NCI-H1092 (cell line): ENCODE results near the gene CDK18.
"Not testable (repeated sequence)": the region's sequence is repeated elsewhere in the genome, so short reads cannot be mapped to it uniquely, and the experiment has no call there.

ENCODE experiments used
- DNase-seq: peaks from one replicate; lab custom pipeline; 2025; lab: John Stamatoyannopoulos, UW

The CDK18 gene

DNA sequence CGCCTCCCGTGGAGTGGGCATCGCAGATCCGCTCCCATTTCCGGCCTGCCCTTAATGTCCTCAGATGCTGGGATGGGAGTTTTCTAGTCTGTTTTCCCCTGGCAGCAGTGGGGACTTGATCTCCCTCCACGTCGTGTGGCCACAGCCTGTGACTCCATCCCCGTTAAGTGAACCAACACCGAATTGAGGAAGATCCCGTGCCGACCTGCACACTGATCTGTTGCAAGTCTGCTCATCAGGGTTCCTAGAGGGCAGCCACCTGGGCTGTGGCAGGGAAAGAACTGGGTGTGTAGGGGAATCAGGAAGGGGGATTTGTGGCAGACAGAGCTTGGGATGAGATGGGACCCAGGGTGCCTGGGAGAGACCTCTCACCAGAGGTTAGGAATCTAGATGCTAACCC is 23.3 kb upstream of the CDK18 start:
- no peak for DNase-seq

DNA sequence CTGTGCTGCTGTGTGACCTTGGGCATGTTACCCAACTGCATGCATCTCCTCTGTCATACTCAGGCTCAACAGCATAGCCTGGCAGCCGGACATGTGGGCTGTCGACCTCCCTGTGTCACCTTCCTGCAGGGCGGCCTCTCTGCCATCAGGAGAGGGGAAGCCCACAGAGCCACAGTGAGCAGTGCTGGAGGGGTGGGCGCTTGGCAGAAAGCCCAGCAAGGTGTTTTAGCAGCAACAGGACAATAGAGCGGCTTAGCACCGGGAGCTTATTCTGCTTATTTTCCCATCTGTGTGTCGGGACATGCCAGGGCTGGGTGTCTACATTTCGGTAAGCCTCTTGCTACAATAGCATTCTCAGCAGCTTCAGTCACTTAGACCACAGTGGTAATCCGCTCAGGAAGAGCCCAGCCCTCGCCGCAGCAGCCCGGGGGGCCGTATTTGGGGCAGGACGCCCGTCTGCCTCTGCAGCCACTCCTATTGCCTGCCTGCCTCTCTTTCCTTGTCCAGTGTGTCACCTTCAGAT is 22.8 kb upstream of the CDK18 start:
- DNase-seq, result no peak

DNA sequence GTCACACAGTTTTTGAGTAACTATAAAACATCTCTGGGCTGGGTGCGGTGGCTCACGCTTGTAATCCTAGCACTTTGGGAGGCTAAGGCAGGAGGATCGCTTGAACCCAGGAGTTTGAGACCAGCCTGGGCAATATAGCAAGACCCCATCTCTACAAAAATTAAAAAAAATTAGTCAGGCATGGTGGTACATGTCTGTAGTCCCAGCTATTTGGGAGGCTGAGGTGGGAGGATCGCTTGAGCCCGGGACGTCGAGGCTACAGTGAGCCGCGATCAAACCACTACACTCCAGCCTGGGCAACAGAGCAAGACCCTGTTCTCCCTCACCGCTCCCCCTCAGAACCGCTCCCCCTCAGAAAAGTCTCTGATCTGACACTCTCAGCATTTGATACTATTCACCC is 21.9 kb upstream of the CDK18 start:
- DNase-seq, result not testable (repeated sequence)

DNA sequence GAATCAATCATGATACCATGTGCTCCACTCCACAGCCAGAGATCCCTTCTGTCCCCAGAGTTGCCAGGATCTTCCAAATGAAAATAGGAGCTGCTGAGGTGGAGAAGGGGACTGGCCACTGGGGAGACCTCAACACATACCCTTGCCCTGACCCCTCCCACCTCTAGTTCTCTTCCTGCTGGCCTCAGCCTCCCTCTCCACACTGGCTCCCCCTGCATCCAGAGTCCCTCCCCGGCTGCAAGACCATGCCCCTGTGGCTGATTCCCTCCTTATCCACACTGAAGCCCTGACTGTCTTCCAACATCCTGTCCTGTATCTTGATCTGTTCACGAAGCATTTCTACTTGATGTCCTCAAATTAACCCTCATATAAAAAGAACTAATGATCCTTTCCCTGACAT is 21.1 kb upstream of the CDK18 start:
- no peak for DNase-seq

DNA sequence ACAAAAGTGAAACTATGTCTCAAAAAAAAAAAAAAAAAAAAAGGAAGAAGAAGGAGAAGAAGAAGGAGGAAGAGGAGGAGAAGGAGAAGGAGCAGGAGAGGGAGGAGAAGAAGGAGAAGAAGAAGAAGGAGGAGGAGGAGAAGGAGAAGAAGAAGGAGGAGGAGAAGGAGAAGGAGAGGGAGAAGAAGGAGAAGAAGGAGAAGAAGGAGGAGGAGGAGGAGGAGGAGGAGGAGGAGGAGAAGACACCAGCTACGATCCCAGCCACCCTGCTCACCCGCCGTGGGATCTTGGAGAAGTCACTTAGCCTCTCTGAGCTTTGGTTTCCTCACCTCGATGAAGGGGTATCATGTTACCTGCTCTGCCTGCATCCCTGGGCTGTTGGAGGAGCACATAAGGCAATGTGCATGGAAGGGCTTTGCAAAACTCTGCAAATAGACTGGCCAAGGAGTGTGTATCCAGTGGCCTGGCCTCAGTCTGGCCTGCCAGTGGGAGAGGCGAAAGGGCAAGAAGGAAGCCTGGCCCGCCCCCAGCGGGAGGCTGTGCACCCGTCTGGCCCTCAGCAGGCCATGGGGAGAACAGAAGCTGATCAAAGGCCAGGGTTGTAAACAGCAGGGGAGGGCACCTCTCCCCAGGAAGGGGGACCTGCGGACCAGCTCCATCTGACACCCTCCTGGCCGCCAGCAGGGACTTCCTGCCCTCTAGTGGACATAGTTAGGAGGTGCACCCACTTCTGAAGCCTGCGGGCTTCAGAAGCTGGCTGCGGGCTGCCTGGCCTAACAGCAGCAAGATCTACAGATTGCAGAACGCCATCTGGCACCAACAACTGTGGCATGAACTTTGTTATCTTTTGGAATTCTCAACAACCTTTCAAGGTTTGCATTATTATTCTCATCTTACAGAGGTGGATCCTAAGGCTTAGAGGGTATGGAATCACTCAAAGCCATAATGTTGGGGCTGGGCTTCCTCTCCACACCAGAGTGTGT is 19.2 kb upstream of the CDK18 start:
- DNase-seq, result peak; percentile 75

DNA sequence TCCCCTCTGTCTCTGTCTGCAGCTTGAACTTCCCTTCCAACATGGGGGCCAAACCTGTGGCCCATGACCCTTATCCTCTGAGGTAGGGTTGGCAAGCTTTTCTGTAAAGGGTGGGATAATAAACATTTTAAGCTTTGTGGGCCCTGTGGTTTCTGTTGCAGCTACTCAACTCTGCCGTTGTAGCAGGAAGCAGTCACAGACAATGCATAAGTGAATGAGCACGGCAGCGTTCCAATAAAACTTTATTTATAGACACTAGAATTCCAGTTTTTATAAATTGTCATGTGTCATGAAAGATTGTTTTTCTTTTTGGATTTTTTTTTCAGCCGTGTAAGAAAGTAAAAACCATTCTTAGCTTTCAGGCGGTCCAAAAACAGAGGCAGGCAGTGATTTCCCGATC is 18.2 kb upstream of the CDK18 start:
- DNase-seq, result no peak

DNA sequence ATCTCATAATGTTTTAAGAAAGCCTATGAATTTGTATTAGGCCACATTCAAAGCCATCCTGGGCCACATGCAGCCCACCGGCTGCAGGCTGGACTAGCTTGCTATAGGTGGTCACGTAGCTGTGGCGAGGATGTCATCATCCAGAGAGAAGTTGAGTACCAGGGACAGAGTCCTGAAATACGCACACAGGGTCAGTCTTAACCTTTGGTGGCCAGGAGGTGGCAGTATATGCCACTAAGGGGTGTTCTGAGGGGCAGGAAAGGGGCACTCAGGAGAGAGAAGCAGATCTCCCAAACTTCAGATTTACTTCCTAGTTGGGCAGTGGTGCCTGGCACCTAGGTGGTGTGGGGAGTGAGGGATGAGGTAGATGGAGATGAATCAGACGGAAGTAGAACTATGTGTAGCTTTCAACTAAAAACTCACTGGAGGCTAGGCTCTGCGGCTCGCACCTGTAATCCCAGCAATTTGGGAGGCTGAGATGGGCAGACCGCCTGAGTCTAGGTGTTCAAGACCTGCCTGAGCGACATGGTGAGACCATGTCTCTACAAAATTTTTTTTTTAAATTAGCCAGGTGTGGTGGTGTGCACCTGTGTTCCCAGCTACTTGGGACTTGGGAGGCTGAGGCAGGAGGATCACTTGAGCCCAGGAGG is 16.3 kb upstream of the CDK18 start:
- peak; percentile 84 for DNase-seq

DNA sequence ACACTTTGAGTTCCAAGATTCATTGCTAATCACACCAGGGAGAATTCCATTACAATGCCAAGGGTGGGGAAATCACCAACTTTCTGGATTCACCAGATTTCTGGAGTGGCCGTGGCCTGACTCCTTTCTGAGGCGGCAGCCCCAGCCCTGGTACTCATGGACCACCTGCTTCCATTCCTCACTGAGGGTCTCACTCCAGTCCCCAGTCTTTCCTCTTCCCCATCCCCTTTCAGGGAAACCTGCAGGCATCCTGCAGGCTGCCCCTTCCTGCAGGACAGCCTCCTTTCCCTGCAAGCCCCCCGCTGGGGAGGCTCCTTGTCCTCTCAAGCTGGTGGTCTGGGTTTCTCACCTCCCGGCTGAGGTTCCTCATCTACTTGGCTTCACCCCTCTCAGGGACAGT is 12.7 kb upstream of the CDK18 start:
- DNase-seq, result no peak

DNA sequence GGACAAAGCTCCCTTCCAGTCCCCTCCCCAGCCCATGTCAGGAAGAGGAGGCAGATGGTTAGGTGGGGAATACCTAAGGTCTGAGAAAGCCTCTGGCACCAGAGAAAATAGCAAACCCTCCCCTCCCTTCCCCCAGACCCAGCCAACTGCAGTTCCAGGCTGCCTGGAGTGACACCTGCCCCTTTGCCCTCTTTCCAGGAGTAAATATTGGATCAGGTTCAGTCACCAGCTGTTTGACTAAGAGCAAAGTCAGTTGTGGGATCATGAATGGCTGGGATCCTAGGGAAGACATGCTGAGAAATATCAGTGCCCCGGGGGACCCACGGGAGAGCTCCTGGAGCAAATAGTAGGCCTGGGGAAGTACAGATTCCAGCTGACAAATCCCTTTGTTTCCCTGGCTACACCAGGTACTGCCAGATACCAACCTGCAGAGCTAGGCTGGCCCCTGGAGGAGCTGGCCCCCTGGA is 12.2 kb upstream of the CDK18 start:
- peak; percentile 56 for DNase-seq

DNA sequence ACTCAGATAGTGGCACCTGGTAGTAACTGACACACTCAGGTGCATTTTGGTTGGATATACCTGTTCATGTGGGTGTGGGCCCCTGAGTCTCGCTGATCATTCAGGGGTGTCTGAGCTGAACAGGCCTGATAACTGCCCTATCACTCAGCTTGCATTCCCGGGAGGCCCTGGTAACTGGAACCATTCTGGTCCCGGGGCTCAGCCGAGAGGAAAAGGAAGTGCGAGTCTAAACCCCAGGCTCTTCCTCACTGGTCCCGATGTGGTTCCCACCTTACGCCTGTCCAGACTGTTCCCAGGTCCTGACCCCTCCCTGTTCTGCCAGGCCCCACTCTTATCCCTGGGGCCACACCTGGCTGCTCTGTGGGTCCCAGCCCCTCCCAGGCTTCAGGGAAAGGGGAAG is 11.7 kb upstream of the CDK18 start:
- DNase-seq, result no peak

DNA sequence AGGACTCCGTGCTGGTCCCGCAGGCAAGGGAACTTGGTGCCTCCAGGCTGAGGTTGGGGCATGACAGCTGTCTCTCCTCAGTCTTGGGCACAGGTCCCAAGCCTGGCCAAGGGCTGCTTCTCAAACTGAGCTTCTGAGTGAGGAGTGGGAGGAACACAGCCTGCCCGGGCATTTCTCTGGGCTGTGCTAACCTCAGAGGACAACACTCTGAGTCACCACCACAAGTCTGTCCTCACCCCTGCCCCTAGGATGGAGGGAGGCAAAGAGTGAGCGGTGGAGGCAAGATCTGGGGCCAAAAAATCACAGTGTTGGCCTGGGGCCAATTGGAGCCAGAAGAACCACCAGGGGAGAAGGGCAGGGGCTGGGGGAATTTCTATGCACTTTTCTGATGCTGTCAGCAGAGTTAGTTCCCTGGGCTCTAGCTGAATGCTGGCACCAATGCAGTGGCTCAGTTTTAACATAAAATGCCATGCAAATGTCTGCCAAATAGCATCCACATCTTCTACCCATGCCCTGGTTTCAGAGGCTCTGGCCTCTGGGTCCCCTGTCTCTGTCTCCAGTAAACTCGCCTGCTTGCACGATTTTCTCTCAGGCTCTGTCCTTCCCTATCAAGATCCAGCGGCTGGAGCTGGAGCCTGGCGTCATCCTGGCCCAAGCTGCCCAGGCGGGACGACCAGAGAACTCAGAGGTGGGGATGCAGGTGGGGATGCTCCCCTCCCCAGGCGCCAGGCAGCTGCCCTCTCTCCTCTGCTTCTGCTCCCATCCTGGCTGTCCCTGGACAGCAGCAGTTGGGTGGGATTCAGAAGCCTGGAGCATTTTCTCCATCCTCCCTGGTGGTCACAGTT is 11.0 kb upstream of the CDK18 start:
- peak; percentile 52 for DNase-seq

DNA sequence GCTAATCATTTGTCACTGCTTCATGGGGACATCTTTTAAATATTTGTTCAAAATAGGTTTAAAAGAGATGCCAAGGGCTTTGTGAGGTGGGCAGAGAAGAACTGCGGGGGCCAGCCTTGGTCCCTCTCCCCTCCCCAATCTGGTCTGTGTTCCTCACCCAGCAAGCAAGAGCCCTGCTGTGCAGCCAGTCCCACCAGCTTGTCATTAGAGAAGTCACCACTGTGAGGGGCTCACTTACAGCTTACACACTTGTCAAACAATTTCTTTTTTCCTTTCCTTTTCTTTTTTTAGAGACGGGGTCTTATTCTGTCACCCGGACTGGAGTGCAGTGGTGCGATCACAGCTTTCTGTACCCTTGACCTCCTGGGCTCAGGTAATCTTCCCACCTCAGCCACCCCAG is 10.4 kb upstream of the CDK18 start:
- DNase-seq, result peak; percentile 32

DNA sequence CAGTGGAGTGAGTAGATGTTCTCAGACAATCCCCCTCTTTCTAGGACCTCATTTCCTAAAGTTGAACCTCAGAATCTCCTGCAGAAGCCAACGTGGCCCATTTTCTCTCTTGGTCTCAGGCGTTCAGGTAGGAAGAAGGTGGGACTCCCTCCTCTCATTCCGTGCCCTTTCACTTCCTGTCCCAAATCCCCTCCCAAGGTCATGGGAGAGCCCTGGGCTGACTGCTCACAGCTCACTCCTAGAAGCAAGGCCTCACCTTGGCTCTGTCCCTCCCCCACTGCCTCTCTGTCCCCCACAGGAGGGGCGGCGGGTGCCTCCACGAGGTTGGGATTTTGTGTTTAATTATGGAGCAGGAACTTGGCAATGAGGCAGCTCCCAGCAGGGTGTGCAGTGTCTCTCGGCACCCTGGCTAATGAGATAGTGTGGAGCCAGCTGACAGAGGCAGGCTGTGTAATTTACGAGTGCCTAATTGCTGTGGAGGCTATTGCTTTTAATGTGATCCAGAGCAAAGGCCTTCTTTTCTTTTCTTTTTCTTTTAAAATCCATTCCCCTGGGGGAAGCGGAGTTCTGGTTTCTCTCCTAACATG is 9.1 kb upstream of the CDK18 start:
- peak; percentile 95 for DNase-seq

DNA sequence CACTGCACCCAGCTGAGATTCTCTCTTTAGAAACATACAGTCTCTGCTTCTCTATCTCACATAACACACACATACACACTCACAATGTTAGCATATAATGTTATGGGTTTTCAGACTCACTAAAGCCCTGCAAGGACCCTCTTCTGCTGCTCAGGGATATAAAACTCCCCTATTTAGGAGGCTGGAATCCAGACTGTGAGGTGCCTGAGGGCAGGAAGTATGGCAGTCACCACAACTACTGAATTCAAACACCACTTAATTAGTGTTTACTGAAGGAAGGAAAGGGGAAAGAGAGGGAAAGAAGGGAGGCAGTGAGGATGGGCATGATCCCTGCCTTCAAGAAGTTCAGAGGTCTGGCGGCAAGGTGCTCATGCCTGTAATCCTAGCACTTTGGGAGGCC is 7.8 kb upstream of the CDK18 start:
- no peak for DNase-seq

DNA sequence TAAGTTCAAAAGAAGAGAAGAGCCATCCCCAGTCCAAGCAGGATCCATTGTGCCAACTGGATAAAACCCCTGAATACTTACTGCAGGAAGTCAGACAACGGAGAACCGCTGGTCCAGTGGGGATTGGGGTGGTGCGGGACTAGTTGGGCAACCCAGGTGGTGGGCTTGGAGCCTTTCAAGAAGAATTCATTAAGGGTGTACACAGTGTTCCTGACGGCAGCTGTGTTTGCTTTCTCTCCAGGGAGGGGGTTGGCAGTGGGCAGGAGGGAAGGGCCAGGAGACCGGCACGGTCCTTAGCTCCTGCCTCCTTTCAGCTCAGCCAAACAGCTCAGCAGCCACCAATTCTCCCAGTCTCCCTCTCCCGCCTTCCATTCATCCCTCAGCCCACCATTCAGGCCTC is 7.1 kb upstream of the CDK18 start:
- DNase-seq, result peak; percentile 95

DNA sequence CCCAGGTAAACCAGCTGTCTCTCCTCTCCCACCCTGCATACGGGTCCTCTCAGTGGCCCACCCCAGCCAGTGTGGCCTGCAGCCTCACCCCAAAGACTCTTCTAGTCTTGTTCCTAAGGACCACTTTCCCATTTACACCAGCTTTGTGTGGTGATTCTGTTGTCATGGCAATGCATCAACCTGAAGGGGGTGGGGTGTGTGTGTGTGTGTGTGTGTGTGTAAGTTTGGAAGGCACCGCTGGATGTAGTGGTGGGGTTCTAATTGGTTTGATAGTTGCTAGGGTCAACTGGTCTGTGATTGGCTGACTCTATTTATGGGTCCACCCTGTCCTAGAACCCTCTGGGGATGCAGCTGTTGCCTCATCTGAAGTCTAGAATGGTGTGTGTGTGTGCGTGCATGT is 4.7 kb upstream of the CDK18 start:
- no peak for DNase-seq

DNA sequence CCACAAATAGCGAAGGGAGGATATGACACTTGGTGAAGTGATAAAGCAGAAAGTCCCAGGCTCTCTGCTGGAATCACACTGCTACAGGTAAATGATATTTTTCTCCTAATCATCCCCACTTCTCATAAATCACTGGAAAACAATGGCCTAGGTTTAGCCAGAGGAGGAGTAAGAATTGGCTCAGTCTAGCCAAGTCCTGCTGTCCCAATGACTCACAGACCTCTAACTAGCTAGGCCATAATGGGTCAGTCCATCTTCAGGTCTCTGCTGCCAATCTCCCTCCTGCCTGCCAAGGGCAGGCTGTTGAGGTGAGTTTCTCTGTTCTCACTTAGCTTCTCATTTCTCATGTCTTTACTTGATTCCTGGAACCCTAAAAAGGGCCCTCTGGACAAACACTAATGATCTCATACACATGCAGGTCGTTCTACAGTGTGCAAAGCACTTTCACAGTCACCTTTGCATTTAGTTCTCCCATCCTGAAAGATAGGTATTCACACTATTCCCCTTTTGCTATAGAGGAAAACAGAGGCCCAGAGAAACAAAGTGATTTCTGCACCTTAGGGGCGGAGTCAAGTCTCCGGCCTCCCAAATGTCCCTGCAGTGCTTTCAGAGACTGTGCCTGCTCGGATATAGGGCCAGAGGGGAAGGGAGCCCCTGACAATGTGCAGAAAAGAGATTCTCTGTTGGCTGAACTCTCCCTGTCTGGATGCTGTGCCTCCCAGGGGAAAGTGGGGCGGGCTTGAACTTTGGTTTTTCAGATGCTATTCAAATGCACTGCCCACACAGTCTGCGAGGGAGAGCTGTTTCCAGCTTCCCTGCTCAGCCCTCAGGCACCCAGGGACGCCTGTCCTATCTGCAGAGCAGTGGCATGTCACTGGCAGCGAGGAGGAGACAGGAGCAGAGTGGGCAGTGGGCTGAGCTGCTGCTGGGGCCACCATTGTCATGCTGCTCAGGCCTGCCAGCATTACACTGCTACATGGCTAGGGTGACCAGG is 3.9 kb upstream of the CDK18 start:
- no peak for DNase-seq

DNA sequence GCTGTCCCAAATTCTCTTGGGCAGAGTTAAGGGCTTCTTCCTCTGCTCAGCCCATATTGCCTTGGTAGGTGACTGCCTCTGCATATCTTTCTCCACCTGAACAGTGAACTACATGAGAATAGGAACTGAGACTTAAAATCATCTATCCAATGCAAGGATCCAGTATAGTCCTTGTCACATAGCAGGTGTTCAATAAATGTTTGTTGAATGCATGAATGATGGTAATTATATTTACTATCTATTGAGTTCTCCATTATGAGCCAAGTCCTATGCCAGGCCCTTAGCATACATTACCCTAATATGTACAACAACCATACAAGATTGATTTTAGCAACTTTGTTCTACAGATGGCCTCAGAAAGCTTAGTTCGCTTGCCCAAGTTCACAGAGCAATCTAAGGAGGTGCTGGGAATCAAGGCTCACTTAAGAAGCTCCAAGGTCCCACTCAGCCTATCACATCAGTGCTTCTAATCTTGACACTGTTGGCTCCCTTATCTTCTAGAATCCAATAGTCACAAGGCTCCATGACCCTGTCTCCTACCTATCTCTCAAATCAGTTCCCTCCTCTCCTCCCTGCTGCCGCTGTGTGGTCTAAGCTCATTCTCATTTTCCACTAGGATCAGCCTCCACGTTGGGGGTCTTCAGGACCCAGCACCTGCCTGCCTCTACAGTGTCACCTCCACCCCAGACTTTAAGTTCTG is 2.2 kb upstream of the CDK18 start:
- no peak for DNase-seq

DNA sequence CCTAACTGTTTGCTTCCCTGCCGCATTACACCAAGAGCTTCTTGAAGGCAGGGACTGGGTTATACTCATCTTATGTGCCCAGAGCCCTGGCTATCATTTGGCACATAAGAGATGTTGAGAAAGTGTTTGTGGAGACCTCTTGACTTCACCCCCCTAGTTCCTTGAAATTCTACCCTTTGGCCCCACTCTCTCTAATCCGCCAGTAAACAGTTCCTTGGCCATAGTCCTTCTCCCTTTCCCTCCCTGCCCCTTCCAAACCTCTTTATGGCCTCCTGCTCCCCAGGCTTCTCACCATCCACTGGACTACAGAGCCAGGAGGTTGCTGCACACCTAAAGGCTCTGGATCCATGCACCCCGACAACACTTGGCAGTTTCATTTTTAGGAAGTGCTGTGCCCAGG is 1.5 kb upstream of the CDK18 start:
- DNase-seq, result no peak
